GM19372 (cell line): Measurements from ENCODE around the gene RHBDD3.

Experiments
- ATAC-seq: cut with Tn5 transposase; IDR thresholded peaks from one replicate; pipeline ENCODE4 v1.9.1; 2021; ENCODE audit warnings: mild to moderate bottlenecking, low read depth, moderate library complexity; ENCODE audit not compliant: unreplicated experiment

The RHBDD3 gene

GRCh38 chr22:29267858-29268510 lies at the start of gene RHBDD3, which contains the start of gene EWSR1:
RHBDD3 (minus strand) TSS chr22:29267981; CDS start chr22:29265626, 2,355 bp downstream.
EWSR1 (plus strand) TSS chr22:29268268; CDS start chr22:29268337, 69 bp downstream.
- peak; percentile 80 for ATAC-seq

- ATAC-seq, result no peak
Observed at GRCh38 chr22:29316141-29316828, 48.5 kb upstream of the RHBDD3 start.

GRCh38 chr22:29315286-29316140 lies 47.7 kb upstream of the RHBDD3 start, which contains the start of gene RASL10A:
RASL10A (minus strand) TSS chr22:29315697; CDS start chr22:29315246, 451 bp downstream.
- ATAC-seq, result no peak

GRCh38 chr22:29314537-29315285 lies 46.9 kb upstream of the RHBDD3 start:
- no peak for ATAC-seq

- no peak for ATAC-seq
Observed at GRCh38 chr22:29313576-29314466, 46.0 kb upstream of the RHBDD3 start.

- ATAC-seq, result no peak
Observed at GRCh38 chr22:29313126-29313575, 45.4 kb upstream of the RHBDD3 start.

GRCh38 chr22:29312218-29313125 lies 44.7 kb upstream of the RHBDD3 start:
- no peak for ATAC-seq

- ATAC-seq, result no peak
Observed at GRCh38 chr22:29311464-29312217, 43.9 kb upstream of the RHBDD3 start.

GRCh38 chr22:29310863-29311339 lies 43.1 kb upstream of the RHBDD3 start:
- ATAC-seq, result no peak

- ATAC-seq, result no peak
Observed at GRCh38 chr22:29310065-29310862, 42.5 kb upstream of the RHBDD3 start.

GRCh38 chr22:29309332-29310064 lies 41.7 kb upstream of the RHBDD3 start:
- no peak for ATAC-seq

- ATAC-seq, result no peak
Observed at GRCh38 chr22:29308791-29309262, 41.0 kb upstream of the RHBDD3 start.

- ATAC-seq, result no peak
Observed at GRCh38 chr22:29308148-29308790, 40.5 kb upstream of the RHBDD3 start.

GRCh38 chr22:29307596-29308147 lies 39.9 kb upstream of the RHBDD3 start:
- no peak for ATAC-seq
